K562 (cell line): ENCODE measurements around the gene ITGA11. TPM values are rescaled to one million over a fixed set of nuclear protein-coding genes. Genes with fewer than 3 reads are reported as not detected.

ENCODE experiments used
- ATAC-seq: fragments of 200-7000 bp; cut with Tn5 transposase; 3 replicates; pipeline ENCODE4 v1.9.1; 2020; ENCODE audit warnings: moderate library complexity
- BruUV-seq: library from RNA; stranded (reverse); fragments of 400-500 nt; replicated peaks from 2 replicates; lab custom pipeline; 2021; lab: Mats Ljungman, UMichigan
- CTCF ChIA-PET: fragments of 300-600 bp; formaldehyde crosslinking; extraction: SDS; loops from one replicate; lab custom pipeline; 2021; ENCODE audit warnings: low intra/inter-chr PET ratio; lab: Yijun Ruan, JAX
- POLR2A ChIA-PET: fragments of 300-600, 350-650 bp; sonication (Branson Sonifier 250); formaldehyde crosslinking; extraction: SDS; loops from one replicate; lab custom pipeline; 2021; ENCODE audit warnings: antibody characterized with exemption, inconsistent platforms; lab: Yijun Ruan, JAX
- DNase-seq, 4 experiments: peaks; one replicate each; pipeline versions ENCODE4 v3.0.0 to v3.0.0-alpha.2; 2011 to 2018; ENCODE audit warnings: low spot score in 3 of 4, mixed read lengths in 3 of 4; ENCODE audit errors: extremely low read depth in 1 of 4
- FAIRE-seq: peaks from 2 replicates; lab custom pipeline; 2011; peaks lifted over from hg19 to GRCh38; lab: Jason Lieb, UNC
- H2AFZ ChIP-seq: 2 replicates; pipeline ENCODE4 v1.6.0; 2011; ENCODE audit warnings: low read depth, low read length, control low read depth, inconsistent platforms
- H3K27ac ChIP-seq: fragments of 200-600 bp; 3 replicates; pipeline ENCODE4 v1.8.0; 2011; ENCODE audit warnings: low read depth, mild to moderate bottlenecking, control low read depth, inconsistent platforms, low read length, moderate library complexity, mixed read lengths; ENCODE audit errors: extremely low read depth
- H3K27me3 ChIP-seq, 2 experiments: fragments of 300-600 bp in 1 of 2; 2 replicates in 1 of 2; 3 replicates in 1 of 2; pipeline versions ENCODE4 v1.6.0 to v1.8.0; 2011; ENCODE audit warnings: inconsistent platforms in 2 of 2, low read length in 2 of 2, mild to moderate bottlenecking in 1 of 2, mixed read lengths in 1 of 2, moderate library complexity in 1 of 2; ENCODE audit not compliant: control insufficient read depth in 2 of 2, insufficient read depth in 2 of 2
- H3K36me3 ChIP-seq: fragments of 300-600 bp; 3 replicates; pipeline ENCODE4 v1.8.0; 2011; ENCODE audit warnings: mild to moderate bottlenecking, low read length, inconsistent platforms; ENCODE audit not compliant: control insufficient read depth, insufficient read depth
- H3K4me1 ChIP-seq, 2 experiments: fragments of 200-600 bp in 1 of 2; replicated peaks in 1 of 2; 2 replicates in 1 of 2; 3 replicates in 1 of 2; pipeline versions ENCODE4 v1.5.1 to v1.8.0; 2011; ENCODE audit warnings: inconsistent platforms in 2 of 2, low read length in 2 of 2, mild to moderate bottlenecking in 1 of 2, mixed read lengths in 1 of 2, moderate library complexity in 1 of 2; ENCODE audit not compliant: control insufficient read depth in 2 of 2, insufficient read depth in 2 of 2
- H3K4me2 ChIP-seq: 2 replicates; pipeline ENCODE4 v1.6.1; 2011; ENCODE audit warnings: low read length, control low read depth, inconsistent platforms, mixed read lengths; ENCODE audit not compliant: insufficient read depth
- H3K4me3 ChIP-seq: fragments of 200-600 bp; sonication (generic), shearing (Covaris generic); 2 replicates; pipeline ENCODE4 v1.5.1; 2016; ENCODE audit warnings: control low read depth, inconsistent platforms
- H3K79me2 ChIP-seq: fragments of 200-600 bp; 3 replicates; pipeline ENCODE4 v1.8.0; 2011; ENCODE audit warnings: low read length, inconsistent platforms; ENCODE audit not compliant: control insufficient read depth, insufficient read depth
- H3K9ac ChIP-seq, 2 experiments: 2 replicates each; pipeline versions ENCODE4 v1.6.0 to v1.6.1; 2011; ENCODE audit warnings: low read depth in 2 of 2, low read length in 2 of 2, control low read depth in 1 of 2, inconsistent platforms in 1 of 2, mild to moderate bottlenecking in 1 of 2, mixed read lengths in 1 of 2; ENCODE audit not compliant: insufficient read depth in 1 of 2
- H3K9me1 ChIP-seq: one replicate; pipeline ENCODE4 v1.6.0; 2011; ENCODE audit warnings: inconsistent platforms, mild to moderate bottlenecking, low read length, moderate library complexity; ENCODE audit not compliant: control insufficient read depth, insufficient read depth
- H3K9me3 ChIP-seq: replicated peaks from 2 replicates; pipeline ENCODE4 v1.5.1; 2011; ENCODE audit warnings: low read depth, low read length, inconsistent platforms; ENCODE audit not compliant: control insufficient read depth, insufficient read depth
- H4K20me1 ChIP-seq: replicated peaks from 2 replicates; pipeline ENCODE4 v1.6.1; 2011; ENCODE audit warnings: low read length, inconsistent platforms, mixed read lengths; ENCODE audit not compliant: control insufficient read depth, insufficient read depth
- FOXK2 ChIP-seq, 2 experiments: fragments of 450-650 bp; IDR thresholded peaks in 1 of 2; conservative IDR thresholded peaks in 1 of 2; 2 replicates each; pipeline ENCODE4 v1.6.1; 2016; ENCODE audit warnings: low read depth in 2 of 2, mild to moderate bottlenecking in 1 of 2
- KLF10 ChIP-seq: fragments of 250-450 bp; sonication (Bioruptor Pico); IDR thresholded peaks from 2 replicates; pipeline ENCODE4 v1.6.1; 2021; ENCODE audit warnings: matching md5 sums
- MAZ ChIP-seq, 2 experiments: fragments of 450-650 bp in 1 of 2; sonication (generic) in 1 of 2; formaldehyde crosslinking; IDR thresholded peaks in 1 of 2; conservative IDR thresholded peaks in 1 of 2; 2 replicates each; pipeline versions ENCODE4 v1.4.0 to v1.5.0; 2020; ENCODE audit warnings: mild to moderate bottlenecking in 1 of 2, missing genetic modification reagents in 1 of 2
- NEUROD1 ChIP-seq: fragments of 150-350 bp; IDR thresholded peaks from 2 replicates; pipeline ENCODE4 v1.6.1; 2014; ENCODE audit warnings: borderline replicate concordance, low read length, low read depth; ENCODE audit not compliant: partially characterized antibody
- NFYB ChIP-seq: IDR thresholded peaks from 2 replicates; pipeline ENCODE4 v1.6.1; 2011; ENCODE audit warnings: mild to moderate bottlenecking, moderate library complexity; ENCODE audit not compliant: insufficient read length; ENCODE audit errors: extremely low read depth
- PCBP1 ChIP-seq: fragments of 200-400 bp; formaldehyde crosslinking; IDR thresholded peaks from 2 replicates; pipeline ENCODE4 v1.6.1; 2018; ENCODE audit warnings: mild to moderate bottlenecking, low read depth, low read length; ENCODE audit not compliant: poor library complexity, severe bottlenecking
- PURB ChIP-seq: sonication (generic); formaldehyde crosslinking; IDR thresholded peaks from 2 replicates; pipeline ENCODE4 v1.9.0; 2021; ENCODE audit warnings: low read depth, mild to moderate bottlenecking, missing genetic modification reagents
- RBM25 ChIP-seq: fragments of 200-400 bp; formaldehyde crosslinking; IDR thresholded peaks from 2 replicates; pipeline ENCODE4 v1.6.1; 2018; ENCODE audit warnings: low read length, low read depth, moderate library complexity; ENCODE audit not compliant: severe bottlenecking
- SMARCB1 ChIP-seq: IDR thresholded peaks from 2 replicates; pipeline ENCODE4 v1.6.1; 2011; ENCODE audit warnings: improper control_type of control experiment, low read depth; ENCODE audit not compliant: insufficient read length
- STAT5B ChIP-seq: fragments of 250-450 bp; sonication (Bioruptor Pico); IDR thresholded peaks from 2 replicates; pipeline ENCODE4 v1.8.0; 2021; ENCODE audit warnings: mild to moderate bottlenecking, inconsistent platforms
- TFE3 ChIP-seq: fragments of 450-650 bp; formaldehyde crosslinking; IDR thresholded peaks from 2 replicates; pipeline ENCODE4 v1.4.0; 2020; ENCODE audit warnings: mild to moderate bottlenecking, mixed read lengths
- WHSC1 ChIP-seq: IDR thresholded peaks from one replicate; pipeline ENCODE4 v1.6.1; 2012; ENCODE audit warnings: low read length, control low read depth, inconsistent platforms
- ZNF23 ChIP-seq: fragments of 250-450 bp; sonication (Bioruptor Pico); IDR thresholded peaks from 2 replicates; pipeline ENCODE4 v1.4.0; 2020; ENCODE audit warnings: mild to moderate bottlenecking
- WGBS: fragments of 100-300 bp; shearing (Covaris generic); methylation state at CpG from one replicate; pipeline ENCODE4 v1.1.6; 2016; ENCODE audit warnings: low coverage, mixed read lengths; ENCODE audit not compliant: insufficient coverage; ENCODE audit errors: missing lambda C conversion rate; 5-methylcytosine and 5-hydroxymethylcytosine counted together
- in situ Hi-C: fragments of 300-500 bp; cut with MboI; formaldehyde crosslinking; loops from 4 replicates; pipeline ENCODE4 v1.15.0; 2018; ENCODE audit warnings: inconsistent platforms, mixed read lengths
- intact Hi-C: fragments of 100-400 bp; cut with micrococcal nuclease; formaldehyde crosslinking; loops from 2 replicates; pipeline ENCODE4 v1.14.2; 2022
- polyA plus RNA-seq, 8 experiments: library from polyadenylated mRNA; depleted of rRNA in 4 of 8; stranded (reverse) in 5 of 8; unstranded in 3 of 8; fragments of >200 nt; fragmentation: Nextera tagmentation in 2 of 8; fragmentation: Illumina TruSeq in 1 of 8; extraction: Ambion mirVana in 2 of 8; extraction: Trizol in 1 of 8; gene quantifications; 2 replicates each; pipeline versions ENCODE4 v1.2.1 to v1.2.3, GENCODE V29; 2011 to 2014; ENCODE audit warnings: inconsistent platforms in 1 of 8, missing spikeins in 1 of 8
- total RNA-seq, 7 experiments: library from RNA; depleted of rRNA in 6 of 7; stranded (reverse); fragments of >200 nt in 6 of 7; fragmentation: Illumina TruSeq in 2 of 7; extraction: Trizol in 2 of 7; gene quantifications; 2 replicates each; pipeline versions ENCODE4 v1.2.1 to v1.2.3, GENCODE V29; 2011 to 2021; ENCODE audit warnings: low replicate concordance in 1 of 7
- TF ChIP-seq, protein P1 (sequence below): fragments of 250-450 bp; sonication (Bioruptor Pico); IDR thresholded peaks from 2 replicates; pipeline ENCODE4 v1.5.0; 2020; ENCODE audit warnings: mild to moderate bottlenecking, borderline replicate concordance
- TF ChIP-seq, protein P2 (sequence below): sonication (generic); formaldehyde crosslinking; IDR thresholded peaks from 2 replicates; pipeline ENCODE4 v1.8.1; 2022; ENCODE audit warnings: missing genetic modification reagents

Gene ITGA11
- total and polyA plus RNA-seq, 9 of the 15 experiments (the other 6 are each of a cell fraction or from before 2014, with no cell fraction given): 0.01 TPM; not detected in 8

- intact Hi-C loops: no loop called here
- 0 out of 5 replicates have a peak, but pooled peaks cover 0 to 4% of the 10 kb centered on the region in 2 experiments for H3K27me3 ChIP-seq
- no peaks in the 10 kb centered on the region for H3K9me1 ChIP-seq
- no peaks in the 10 kb centered on the region for H3K9me3 ChIP-seq
- H3K27ac ChIP-seq: peak overlapping the region; percentile 84
- WGBS: 0% methylated on average over 22 of the region's 22 CpGs
- H3K4me1 ChIP-seq: peaks cover 12 to 13% of the 10 kb centered on the region in 2 experiments; a peak in 4 of 5 replicates
- H3K4me3 ChIP-seq: peak overlapping the region; percentile 69
- H3K4me2 ChIP-seq: peak overlapping the region; percentile 95
- peaks cover 56% of the 10 kb centered on the region for H3K79me2 ChIP-seq
- peak overlapping the region; percentile 87 to 93 for H3K9ac ChIP-seq
- no peak for FAIRE-seq
- H2AFZ ChIP-seq: peak overlapping the region; percentile 100
- in situ Hi-C loops: no loop called here
- ATAC-seq: no peak
- ChIA-PET POLR2A (interaction anchor here (0.6 to 2.5 kb wide), 9 partner anchors 11 to 896 kb away, joined by 3 to 10 read pairs (median 3); no protein-coding TSS in a partner anchor), CTCF (no interaction called here)
- H3K36me3 ChIP-seq: peaks cover 12% of the 10 kb centered on the region; the same call in 2 of the 3 replicates
- DNase-seq: peak in 1 of 4 experiments; percentile 78
- H4K20me1 ChIP-seq: peaks cover 11% of the 10 kb centered on the region; the same call in 1 of the 2 replicates
- no TSS peak for BruUV-seq
- TF ChIP-seq MAZ (CRISPR knock-in tag; conservative IDR thresholded peaks at IDR 0.05 in 1 of 2, IDR thresholded peaks at IDR 0.05 in 1 of 2) (no peak), KLF10 (CRISPR knock-in tag) (no peak), PURB (CRISPR knock-in tag) (no peak), SMARCB1 (no peak), NEUROD1 (no peak), RBM25 (no peak), TFE3 (no peak), ZNF23 (CRISPR knock-in tag) (no peak), STAT5B (CRISPR knock-in tag) (no peak), NFYB (no peak), PCBP1 (no peak), WHSC1 (no peak), FOXK2 (conservative IDR thresholded peaks at IDR 0.05 in 1 of 2, IDR thresholded peaks at IDR 0.05 in 1 of 2; ENCODE audit: low read depth in 2 of 2) (peak; percentile 25 to 62; a peak in 2 of 4 replicates)
- TF ChIP-seq, protein P1, sequence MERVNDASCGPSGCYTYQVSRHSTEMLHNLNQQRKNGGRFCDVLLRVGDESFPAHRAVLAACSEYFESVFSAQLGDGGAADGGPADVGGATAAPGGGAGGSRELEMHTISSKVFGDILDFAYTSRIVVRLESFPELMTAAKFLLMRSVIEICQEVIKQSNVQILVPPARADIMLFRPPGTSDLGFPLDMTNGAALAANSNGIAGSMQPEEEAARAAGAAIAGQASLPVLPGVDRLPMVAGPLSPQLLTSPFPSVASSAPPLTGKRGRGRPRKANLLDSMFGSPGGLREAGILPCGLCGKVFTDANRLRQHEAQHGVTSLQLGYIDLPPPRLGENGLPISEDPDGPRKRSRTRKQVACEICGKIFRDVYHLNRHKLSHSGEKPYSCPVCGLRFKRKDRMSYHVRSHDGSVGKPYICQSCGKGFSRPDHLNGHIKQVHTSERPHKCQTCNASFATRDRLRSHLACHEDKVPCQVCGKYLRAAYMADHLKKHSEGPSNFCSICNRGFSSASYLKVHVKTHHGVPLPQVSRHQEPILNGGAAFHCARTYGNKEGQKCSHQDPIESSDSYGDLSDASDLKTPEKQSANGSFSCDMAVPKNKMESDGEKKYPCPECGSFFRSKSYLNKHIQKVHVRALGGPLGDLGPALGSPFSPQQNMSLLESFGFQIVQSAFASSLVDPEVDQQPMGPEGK: no peak
- TF ChIP-seq, protein P2, sequence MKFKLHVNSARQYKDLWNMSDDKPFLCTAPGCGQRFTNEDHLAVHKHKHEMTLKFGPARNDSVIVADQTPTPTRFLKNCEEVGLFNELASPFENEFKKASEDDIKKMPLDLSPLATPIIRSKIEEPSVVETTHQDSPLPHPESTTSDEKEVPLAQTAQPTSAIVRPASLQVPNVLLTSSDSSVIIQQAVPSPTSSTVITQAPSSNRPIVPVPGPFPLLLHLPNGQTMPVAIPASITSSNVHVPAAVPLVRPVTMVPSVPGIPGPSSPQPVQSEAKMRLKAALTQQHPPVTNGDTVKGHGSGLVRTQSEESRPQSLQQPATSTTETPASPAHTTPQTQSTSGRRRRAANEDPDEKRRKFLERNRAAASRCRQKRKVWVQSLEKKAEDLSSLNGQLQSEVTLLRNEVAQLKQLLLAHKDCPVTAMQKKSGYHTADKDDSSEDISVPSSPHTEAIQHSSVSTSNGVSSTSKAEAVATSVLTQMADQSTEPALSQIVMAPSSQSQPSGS (CRISPR knock-in tag): no peak
These were observed 153.7 kb downstream of the ITGA11 start for GRCh38 chr15:68278345-68278594.
